Keratinocyte (primary cell): ENCODE results near the gene GALNT3. TPM values are rescaled to one million over a fixed set of nuclear protein-coding genes. Genes with fewer than 3 reads are reported as not detected.

ENCODE experiments used
- DNase-seq: peaks from one replicate; pipeline ENCODE4 v3.0.0-alpha.2; 2011; ENCODE audit warnings: low read depth, missing footprints, low spot score
- FAIRE-seq: peaks from 2 replicates; lab custom pipeline; 2011; peaks lifted over from hg19 to GRCh38; lab: Jason Lieb, UNC
- H2AFZ ChIP-seq: 2 replicates; pipeline ENCODE4 v1.6.0; 2012; ENCODE audit warnings: low read length, control low read depth, inconsistent platforms; ENCODE audit not compliant: control insufficient read depth
- H3K27ac ChIP-seq: 2 replicates; pipeline ENCODE4 v1.5.1; 2011; ENCODE audit warnings: low read length; ENCODE audit not compliant: control insufficient read depth, insufficient read depth
- H3K27me3 ChIP-seq: 3 replicates; pipeline ENCODE4 v1.6.0; 2011; ENCODE audit warnings: low read length; ENCODE audit not compliant: control insufficient read depth, insufficient read depth; ENCODE audit errors: extremely low read depth
- H3K36me3 ChIP-seq, 2 experiments: 2 replicates in 1 of 2; 3 replicates in 1 of 2; pipeline ENCODE4 v1.5.1; 2011; ENCODE audit warnings: low read length in 2 of 2, mild to moderate bottlenecking in 1 of 2; ENCODE audit not compliant: control insufficient read depth in 2 of 2, insufficient read depth in 2 of 2; ENCODE audit errors: extremely low read depth in 1 of 2
- H3K4me1 ChIP-seq: 3 replicates; pipeline ENCODE4 v1.5.1; 2011; ENCODE audit warnings: low read length; ENCODE audit not compliant: control insufficient read depth, insufficient read depth; ENCODE audit errors: extremely low read depth
- H3K4me2 ChIP-seq: 3 replicates; pipeline ENCODE4 v1.6.0; 2011; ENCODE audit warnings: low read depth, low read length; ENCODE audit not compliant: control insufficient read depth, insufficient read depth; ENCODE audit errors: extremely low read depth
- H3K4me3 ChIP-seq, 3 experiments: fragments of 200-600 bp in 1 of 3; sonication (generic) in 1 of 3; 2 replicates in 2 of 3; 3 replicates in 1 of 3; pipeline ENCODE4 v1.5.1; 2011 to 2016; ENCODE audit warnings: low read length in 3 of 3, mild to moderate bottlenecking in 3 of 3, control low read depth in 2 of 3, inconsistent platforms in 1 of 3, low read depth in 1 of 3, mixed read lengths in 1 of 3, mixed run types in 1 of 3, moderate library complexity in 1 of 3; ENCODE audit not compliant: control insufficient read depth in 2 of 3, insufficient read depth in 2 of 3; ENCODE audit errors: extremely low read depth in 1 of 3
- H3K79me2 ChIP-seq: 2 replicates; pipeline ENCODE4 v1.6.0; 2012; ENCODE audit warnings: low read length; ENCODE audit not compliant: control insufficient read depth, insufficient read depth
- H3K9ac ChIP-seq: 3 replicates; pipeline ENCODE4 v1.6.0; 2011; ENCODE audit warnings: low read length; ENCODE audit not compliant: control insufficient read depth, insufficient read depth; ENCODE audit errors: extremely low read depth
- H3K9me1 ChIP-seq: 3 replicates; pipeline ENCODE4 v1.6.0; 2011; ENCODE audit warnings: low read length; ENCODE audit not compliant: control insufficient read depth, insufficient read depth; ENCODE audit errors: extremely low read depth
- H3K9me3 ChIP-seq: 2 replicates; pipeline ENCODE4 v1.5.1; 2012; ENCODE audit warnings: low read depth, low read length; ENCODE audit not compliant: control insufficient read depth
- H4K20me1 ChIP-seq: 3 replicates; pipeline ENCODE4 v1.6.0; 2011; ENCODE audit warnings: low read length; ENCODE audit not compliant: control insufficient read depth, insufficient read depth; ENCODE audit errors: extremely low read depth
- CTCF ChIP-seq, 3 experiments: IDR thresholded peaks in 1 of 3; conservative IDR thresholded peaks in 1 of 3; optimal IDR thresholded peaks in 1 of 3; 2 replicates in 2 of 3; 3 replicates in 1 of 3; pipeline versions ENCODE3 to v1.5.1; 2011; ENCODE audit warnings: low read length in 3 of 3, mild to moderate bottlenecking in 3 of 3, moderate library complexity in 2 of 3, control low read depth in 1 of 3, inconsistent platforms in 1 of 3; ENCODE audit not compliant: insufficient read depth in 2 of 3; ENCODE audit errors: extremely low read depth in 1 of 3
- EZH2 ChIP-seq: IDR thresholded peaks from one replicate; pipeline ENCODE4 v1.6.1; 2012; ENCODE audit warnings: inconsistent platforms, mild to moderate bottlenecking, low read length, moderate library complexity
- dilution Hi-C: fragments of 300-500 bp; cut with MboI; formaldehyde crosslinking; loops from one replicate; pipeline ENCODE4 v1.7.0; 2020; ENCODE audit warnings: low sequenced_read_pairs; ENCODE audit not compliant: extremely low pct_ligation_motif_present
- polyA plus RNA-seq, 5 experiments: library from polyadenylated mRNA; depleted of rRNA in 3 of 5; stranded (reverse) in 3 of 5; stranded (forward) in 1 of 5; unstranded in 1 of 5; fragments of >200 nt; gene quantifications; 1 replicate in 1 of 5; 2 replicates in 3 of 5; 3 replicates in 1 of 5; pipeline versions ENCODE4 v1.2.1 to v1.2.3, GENCODE V29; 2011 to 2012; ENCODE audit warnings: missing spikeins in 2 of 5, low read depth in 1 of 5, low replicate concordance in 1 of 5

Gene GALNT3
- polyA plus RNA-seq, 1 donor (not counting 4 experiments of a cell fraction or from before 2014, with no cell fraction given), result 70.3 TPM

GRCh38 chr2:165706960-165707487 lies 87.0 kb downstream of the GALNT3 start:
- H2AFZ ChIP-seq, result no peak overlapping the region
- no peak overlapping the region for H3K9ac ChIP-seq
- no peaks in the 10 kb centered on the region for H4K20me1 ChIP-seq
- H3K9me3 ChIP-seq, result no peaks in the 10 kb centered on the region
- no peaks in the 10 kb centered on the region for H3K36me3 ChIP-seq
- H3K9me1 ChIP-seq, result no peaks in the 10 kb centered on the region
- H3K4me3 ChIP-seq, result no peak overlapping the region
- H3K4me1 ChIP-seq, result no peaks in the 10 kb centered on the region
- FAIRE-seq (no peak), DNase-seq (no peak)
- no peak overlapping the region for H3K27ac ChIP-seq
- H3K27me3 ChIP-seq, result no peaks in the 10 kb centered on the region
- TF ChIP-seq CTCF (optimal IDR thresholded peaks at IDR 0.05 in 1 of 3, IDR thresholded peaks at IDR 0.05 in 1 of 3, conservative IDR thresholded peaks at IDR 0.05 in 1 of 3; ENCODE audit: extremely low read depth in 1 of 3, insufficient read depth in 2 of 3, low read length in 3 of 3), result no peak
- no peak for TF ChIP-seq EZH2
- no peak overlapping the region for H3K4me2 ChIP-seq
- no peaks in the 10 kb centered on the region for H3K79me2 ChIP-seq
- dilution Hi-C loops, result no loop called here

DNA sequence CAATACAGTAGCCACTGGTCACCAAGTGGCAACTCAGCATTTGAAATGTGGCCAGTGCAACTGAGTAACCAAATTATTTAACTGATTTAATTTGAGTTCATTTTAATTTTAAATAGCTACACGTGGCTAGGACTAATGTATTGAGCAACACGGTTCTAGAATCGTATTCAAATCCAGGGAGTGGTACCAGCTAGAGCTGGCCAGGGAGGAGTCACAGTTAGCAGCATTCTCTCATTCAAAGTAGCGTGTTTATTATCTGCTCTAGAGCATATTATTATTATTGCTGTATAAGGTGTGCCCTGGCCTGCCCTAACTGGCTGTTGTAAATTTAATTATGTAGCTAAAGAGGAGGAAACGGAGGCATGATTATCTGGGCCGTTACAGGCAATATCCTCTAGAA lies 92.9 kb downstream of the GALNT3 start:
- no peak overlapping the region for H2AFZ ChIP-seq
- H3K27ac ChIP-seq, result no peak overlapping the region
- FAIRE-seq (no peak), DNase-seq (no peak)
- no peak overlapping the region for H3K4me2 ChIP-seq
- no peaks in the 10 kb centered on the region for H4K20me1 ChIP-seq
- H3K36me3 ChIP-seq, result no peaks in the 10 kb centered on the region
- H3K4me3 ChIP-seq, result no peak overlapping the region
- dilution Hi-C loops, result no loop called here
- H3K9me3 ChIP-seq, result no peaks in the 10 kb centered on the region
- H3K9ac ChIP-seq, result no peak overlapping the region
- no peaks in the 10 kb centered on the region for H3K4me1 ChIP-seq
- H3K79me2 ChIP-seq, result no peaks in the 10 kb centered on the region
- no peaks in the 10 kb centered on the region for H3K27me3 ChIP-seq
- TF ChIP-seq EZH2 (no peak), CTCF (optimal IDR thresholded peaks at IDR 0.05 in 1 of 3, IDR thresholded peaks at IDR 0.05 in 1 of 3, conservative IDR thresholded peaks at IDR 0.05 in 1 of 3; ENCODE audit: extremely low read depth in 1 of 3, insufficient read depth in 2 of 3, low read length in 3 of 3) (no peak)
- no peaks in the 10 kb centered on the region for H3K9me1 ChIP-seq
